Pancreas (tissue), 10 donors: ENCODE measurements around the gene CTSZ. TPM values are rescaled to one million over a fixed set of nuclear protein-coding genes. Genes with fewer than 3 reads are reported as not detected.

Source experiments
- ATAC-seq, 4 donors: fragments of 200-7000 bp; cut with Tn5 transposase; one replicate each; pipeline versions ENCODE4 v1.8.0 to v1.9.1; 2020; ENCODE audit warnings: mild to moderate bottlenecking in 4 of 4, moderate library complexity in 4 of 4
- DNase-seq, 6 donors: peaks; one replicate each; pipeline ENCODE4 v3.0.0-alpha.2; 2020
- FAIRE-seq: peaks from 2 replicates; lab custom pipeline; 2012; peaks lifted over from hg19 to GRCh38; lab: Jason Lieb, UNC
- H3K27ac ChIP-seq, 4 donors: fragments of 200-600 bp; sonication (generic); 1 replicate in 3 of 4; 2 replicates in 1 of 4; pipeline versions ENCODE4 v1.5.0 to v1.8.0; 2020
- H3K27me3 ChIP-seq, 4 donors: fragments of 200-600 bp; one replicate each; pipeline ENCODE4 v1.8.0; 2021
- H3K36me3 ChIP-seq, 3 donors: fragments of 200-600 bp; sonication (generic) in 1 of 3; one replicate each; pipeline versions ENCODE4 v1.5.0 to v1.8.0; 2020 to 2021
- H3K4me1 ChIP-seq, 3 donors: fragments of 200-600 bp; one replicate each; pipeline ENCODE4 v1.8.0; 2021
- H3K4me3 ChIP-seq, 4 donors: fragments of 200-600 bp; sonication (generic) in 2 of 4; one replicate each; pipeline versions ENCODE4 v1.5.0 to v1.8.0; 2020 to 2021
- H3K9me3 ChIP-seq, 4 donors: fragments of 200-600 bp; one replicate each; pipeline ENCODE4 v1.8.0; 2021
- WGBS, 2 donors: extraction: QIAGEN DNeasy Blood & Tissue Kit; methylation state at CpG; one replicate each; pipeline ENCODE4 v1.1.7; 2013; 5-methylcytosine and 5-hydroxymethylcytosine counted together
- intact Hi-C, 3 donors: fragments of 100-400 bp; cut with DNase I; formaldehyde crosslinking; loops; one replicate each; pipeline versions ENCODE4 v1.11.1 to v1.14.2; 2022
- polyA plus RNA-seq, 2 donors: library from polyadenylated mRNA; stranded (reverse); fragments of 200-250 nt; gene quantifications; one replicate each; pipeline ENCODE4 v1.2.3, GENCODE V29; 2013
- total RNA-seq, 6 donors: library from RNA; stranded (reverse); fragmentation: NEBNext Ultra II Directional in 4 of 6; extraction: Animal tissue kit (Norgen Biotek cat#: 25700) in 4 of 6; gene quantifications; one replicate each; pipeline versions ENCODE4 v1.2.1 to v1.2.4, GENCODE V29; 2021 to 2023
- TF ChIP-seq, protein P1 (sequence below), 4 donors: fragments of 200-600 bp; sonication (generic) in 3 of 4; IDR thresholded peaks; one replicate each; pipeline versions ENCODE4 v1.5.0 to v1.8.0; 2021; ENCODE audit warnings: antibody characterized with exemption in 4 of 4
- donor health status: healthy with polysubstance abuse.
- donor health status: DM: no; HTN: no; CAD: no; lungs with moderate emphysema.
- donor health status: DM: no; HTN: no; CAD: no.
- donor health status: control.
- donor health status: control.
- donor health status: Bipolar disorder and iron deficiency.
- donor health status: DM: yes; HTN: yes; CAD: no.
- donor health status: DM: no; HTN: no; CAD: no.
- donor health status: DM: no; HTN: no; CAD: no.
- donor health status: DM: yes; HTN: yes; CAD: no.

Gene CTSZ
- total and polyA plus RNA-seq, 8 donors, result 33.7 to 107 (median 51.5) TPM

DNA sequence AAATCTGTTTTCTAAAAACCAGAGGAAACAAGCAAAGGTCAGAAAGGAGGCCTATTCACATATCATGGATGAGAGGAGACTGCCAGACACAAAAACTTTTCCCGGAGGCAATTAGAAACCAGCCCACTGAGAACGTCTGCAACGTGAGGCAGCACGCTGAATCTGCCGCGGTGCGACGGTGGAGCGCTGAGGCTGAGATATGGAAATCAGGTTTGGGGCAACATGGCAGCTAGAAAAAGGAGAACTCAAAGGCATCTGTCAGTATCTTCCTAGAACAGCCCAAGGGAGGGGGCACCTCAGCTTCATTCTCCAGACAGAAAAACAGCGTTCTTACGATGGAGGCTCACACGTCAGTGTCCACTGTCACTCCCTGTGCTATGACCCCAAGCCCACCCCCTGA is 30.3 kb upstream of the CTSZ start:
- FAIRE-seq, result no peak

DNA sequence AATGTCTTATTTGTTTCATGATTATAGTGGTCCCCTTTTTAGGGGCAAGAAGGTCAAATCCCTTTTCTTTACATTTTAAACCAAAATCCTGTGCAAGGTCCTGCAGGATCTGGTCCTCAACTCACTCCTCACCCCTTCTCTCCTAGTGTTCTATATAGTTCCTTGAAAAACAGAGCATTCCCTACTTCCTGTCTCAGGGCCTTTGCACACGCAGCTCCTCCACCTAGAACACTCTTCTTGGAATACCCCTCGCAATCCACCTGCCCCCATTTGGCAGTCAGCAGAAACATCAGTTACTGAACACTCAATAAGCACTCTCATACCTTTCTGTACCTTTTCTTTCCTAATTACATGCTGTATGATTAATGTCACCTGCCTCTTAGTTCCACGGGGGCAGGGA is 28.3 kb upstream of the CTSZ start:
- TF ChIP-seq, protein P1, sequence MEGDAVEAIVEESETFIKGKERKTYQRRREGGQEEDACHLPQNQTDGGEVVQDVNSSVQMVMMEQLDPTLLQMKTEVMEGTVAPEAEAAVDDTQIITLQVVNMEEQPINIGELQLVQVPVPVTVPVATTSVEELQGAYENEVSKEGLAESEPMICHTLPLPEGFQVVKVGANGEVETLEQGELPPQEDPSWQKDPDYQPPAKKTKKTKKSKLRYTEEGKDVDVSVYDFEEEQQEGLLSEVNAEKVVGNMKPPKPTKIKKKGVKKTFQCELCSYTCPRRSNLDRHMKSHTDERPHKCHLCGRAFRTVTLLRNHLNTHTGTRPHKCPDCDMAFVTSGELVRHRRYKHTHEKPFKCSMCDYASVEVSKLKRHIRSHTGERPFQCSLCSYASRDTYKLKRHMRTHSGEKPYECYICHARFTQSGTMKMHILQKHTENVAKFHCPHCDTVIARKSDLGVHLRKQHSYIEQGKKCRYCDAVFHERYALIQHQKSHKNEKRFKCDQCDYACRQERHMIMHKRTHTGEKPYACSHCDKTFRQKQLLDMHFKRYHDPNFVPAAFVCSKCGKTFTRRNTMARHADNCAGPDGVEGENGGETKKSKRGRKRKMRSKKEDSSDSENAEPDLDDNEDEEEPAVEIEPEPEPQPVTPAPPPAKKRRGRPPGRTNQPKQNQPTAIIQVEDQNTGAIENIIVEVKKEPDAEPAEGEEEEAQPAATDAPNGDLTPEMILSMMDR (IDR thresholded peaks at IDR 0.05), result no peak
- H3K36me3 ChIP-seq, result peaks cover 0 to 29% (median 0%) of the 10 kb centered on the region in 3 donors
- H3K27ac ChIP-seq, result no peak overlapping the region
- H3K4me1 ChIP-seq, result peaks cover 7 to 16% (median 14%) of the 10 kb centered on the region in 3 donors
- H3K4me3 ChIP-seq, result no peak overlapping the region
- H3K27me3 ChIP-seq, result no peaks in the 10 kb centered on the region
- 92 to 95% methylated on average over 3 of the region's 3 CpGs for WGBS, 2 donors
- FAIRE-seq (no peak), ATAC-seq (no peak), DNase-seq (no peak)
- H3K9me3 ChIP-seq, result no peaks in the 10 kb centered on the region
- intact Hi-C loops, result no loop called here

More for the DNA sequence above, 30.3 kb upstream of the CTSZ start:
- Histone ChIP-seq H3K27ac (no peak overlapping the region), H3K9me3 (no peaks in the 10 kb centered on the region), H3K4me3 (no peak overlapping the region), H3K27me3 (no peaks in the 10 kb centered on the region), H3K4me1 (peaks cover 0 to 19% (median 11%) of the 10 kb centered on the region in 3 donors), H3K36me3 (peaks cover 0 to 29% (median 0%) of the 10 kb centered on the region in 3 donors)
- intact Hi-C loops, result no loop called here
- TF ChIP-seq, protein P1 (IDR thresholded peaks at IDR 0.05), result no peak
- 94 to 96% methylated on average over 12 of the region's 12 CpGs for WGBS, 2 donors
- no peak for DNase-seq
- ATAC-seq, result no peak

DNA sequence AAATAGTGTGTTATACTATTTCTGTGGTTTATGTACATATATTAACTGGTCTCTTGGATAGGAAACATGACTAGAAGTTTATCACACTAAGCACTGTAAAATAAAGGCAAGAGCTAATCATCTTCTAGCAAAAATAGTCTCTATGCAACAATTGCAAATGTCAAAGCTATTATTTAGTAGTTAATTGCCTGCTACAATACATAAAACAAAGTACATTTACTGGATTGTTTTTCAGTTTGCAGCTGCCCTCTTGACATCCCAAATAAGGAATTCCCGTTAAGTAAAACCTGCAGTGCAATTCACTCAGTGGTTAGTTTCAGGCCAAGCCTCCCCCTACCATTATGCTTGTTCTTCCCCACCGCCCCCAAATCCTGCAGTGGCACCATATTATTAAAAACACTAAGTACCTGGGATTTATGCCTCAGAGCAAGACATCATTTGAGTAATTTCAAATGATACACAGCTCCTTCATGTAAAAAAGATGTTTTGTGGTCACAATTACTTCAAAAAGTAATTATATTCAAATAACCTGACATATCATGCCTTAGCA is 26.6 kb upstream of the CTSZ start:
- Histone ChIP-seq H3K27ac (no peak overlapping the region), H3K4me3 (no peak overlapping the region), H3K9me3 (no peaks in the 10 kb centered on the region), H3K4me1 (peaks cover 10 to 28% (median 16%) of the 10 kb centered on the region in 3 donors), H3K36me3 (peaks cover 0 to 29% (median 0%) of the 10 kb centered on the region in 3 donors), H3K27me3 (no peaks in the 10 kb centered on the region)
- TF ChIP-seq, protein P1 (IDR thresholded peaks at IDR 0.05), result no peak
- intact Hi-C loops, result no loop called here
- ATAC-seq, result no peak
- no peak for DNase-seq
- WGBS, 2 donors, result 94 to 95% methylated on average over 2 of the region's 2 CpGs
- FAIRE-seq, result no peak

DNA sequence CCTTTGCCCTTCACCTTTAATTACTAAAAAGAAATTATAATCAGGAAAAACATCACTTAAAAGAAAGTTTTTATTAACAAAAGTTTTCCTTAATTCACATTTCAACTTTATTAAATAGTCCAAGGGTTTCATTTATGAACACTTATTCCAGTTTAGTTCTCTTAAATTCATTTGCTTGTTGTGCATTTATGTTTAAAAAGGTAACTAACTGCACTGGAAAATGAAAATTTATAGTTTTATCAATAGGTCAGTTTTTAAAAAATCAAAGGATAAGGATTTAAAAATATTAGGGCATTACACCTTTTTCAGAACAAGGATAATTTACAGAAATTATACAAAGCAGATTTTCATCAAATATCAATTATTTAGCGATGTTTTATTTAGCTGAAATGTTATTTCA is 26.0 kb upstream of the CTSZ start:
- H3K27me3 ChIP-seq, result no peaks in the 10 kb centered on the region
- H3K4me3 ChIP-seq, result peak overlapping the region in 2 of 4 donors; percentile 88 to 94
- WGBS, 2 donors, result 94 to 99% methylated on average over 1 of the region's 1 CpG

More for the DNA sequence above, 26.0 kb upstream of the CTSZ start:
- Histone ChIP-seq H3K9me3 (no peaks in the 10 kb centered on the region), H3K36me3 (peaks cover 0 to 29% (median 0%) of the 10 kb centered on the region in 3 donors), H3K27ac (peak overlapping the region in 2 of 4 donors; percentile 71 to 82), H3K4me1 (peaks cover 12 to 32% (median 16%) of the 10 kb centered on the region in 3 donors)
- TF ChIP-seq, protein P1 (IDR thresholded peaks at IDR 0.05), result no peak
- ATAC-seq (no peak), FAIRE-seq (no peak), DNase-seq (no peak)
- intact Hi-C loops, result no loop called here
